Hematopoietic multipotent progenitor cell treated with erythropoietin and hydrocortisone succinate and interleukin-3 and kit ligand, for 8 days (in vitro differentiated cells): ENCODE measurements around the gene DTYMK.

Experiments used
- DNase-seq: peaks from one replicate; pipeline ENCODE4 v3.0.0-alpha.2; 2015

DTYMK gene

DNA sequence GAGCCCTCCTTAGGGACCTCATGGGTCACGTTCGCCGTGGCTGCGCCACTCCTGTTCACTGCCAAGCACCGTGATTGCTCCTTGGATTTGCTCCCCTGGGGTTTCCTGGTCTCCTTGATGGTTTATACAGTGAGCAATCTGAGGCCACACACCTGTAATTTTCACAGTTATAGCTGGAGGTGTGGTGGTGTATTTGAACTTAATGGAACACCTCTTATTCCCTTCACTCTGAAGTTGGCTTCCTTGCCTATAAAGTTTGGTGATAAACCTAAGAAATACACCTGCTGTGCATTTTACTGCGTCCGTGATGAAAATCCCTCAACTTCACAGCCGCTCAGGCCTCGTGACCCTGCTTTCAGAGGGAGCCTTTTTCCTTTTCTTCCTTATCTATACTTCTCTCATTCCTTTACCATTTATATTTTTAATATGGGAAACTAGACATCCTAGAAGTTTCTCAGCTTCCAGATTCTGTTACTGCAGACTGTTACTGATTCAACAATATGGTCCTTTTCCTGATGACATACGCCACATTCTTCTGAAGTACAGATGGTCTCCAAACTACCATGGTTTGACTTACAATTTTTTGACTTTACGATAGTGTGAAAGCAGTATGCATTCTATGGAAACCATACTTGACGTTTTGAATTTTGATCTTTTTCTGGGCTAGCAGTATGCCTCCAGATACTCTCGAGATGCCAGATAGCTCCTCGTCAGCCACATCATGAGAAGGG, 40.5 kb downstream of the DTYMK start:
- DNase-seq: no peak

DNA sequence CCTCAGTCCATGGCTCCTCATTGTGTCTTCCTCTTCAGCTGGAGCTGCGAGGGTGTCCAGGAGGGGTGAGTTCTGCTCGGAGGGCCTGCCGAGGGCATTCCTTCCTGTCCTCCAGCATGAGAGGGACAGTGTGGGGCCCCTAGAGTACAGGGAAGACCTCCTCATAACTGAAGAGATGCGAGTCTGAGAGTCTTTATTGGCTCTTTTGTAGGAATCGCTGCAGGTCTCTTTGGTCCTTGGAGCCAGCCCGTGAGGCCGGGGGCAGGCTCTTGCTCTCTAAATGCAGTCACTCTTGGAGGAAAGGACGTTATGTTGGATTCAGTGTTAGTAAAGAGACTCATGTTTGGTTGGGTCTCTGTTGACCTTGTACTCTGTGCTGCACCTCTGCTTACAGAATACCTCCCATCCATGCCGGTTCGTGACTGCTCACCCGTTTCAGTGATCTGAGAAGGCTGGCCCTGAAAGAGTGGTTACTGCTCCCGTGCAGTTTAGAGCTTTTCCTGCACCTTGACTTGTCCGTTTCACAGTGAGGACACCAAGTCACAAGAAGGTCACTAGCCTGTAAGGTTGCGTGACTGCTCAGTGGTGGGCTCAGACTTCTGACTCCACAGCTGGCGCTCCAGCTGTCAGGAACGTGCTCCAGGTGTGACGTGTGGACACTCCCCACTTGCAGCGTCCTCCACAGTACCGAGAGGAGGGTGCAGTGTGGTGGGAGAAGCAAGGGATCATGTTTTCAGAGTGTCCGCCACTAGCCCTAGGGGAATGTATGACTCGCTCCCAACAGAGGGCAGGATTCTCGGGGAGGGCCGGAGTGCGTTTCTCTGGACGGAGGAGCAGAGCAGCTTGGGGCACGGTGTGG, 41.3 kb downstream of the DTYMK start:
- no peak for DNase-seq

DNA sequence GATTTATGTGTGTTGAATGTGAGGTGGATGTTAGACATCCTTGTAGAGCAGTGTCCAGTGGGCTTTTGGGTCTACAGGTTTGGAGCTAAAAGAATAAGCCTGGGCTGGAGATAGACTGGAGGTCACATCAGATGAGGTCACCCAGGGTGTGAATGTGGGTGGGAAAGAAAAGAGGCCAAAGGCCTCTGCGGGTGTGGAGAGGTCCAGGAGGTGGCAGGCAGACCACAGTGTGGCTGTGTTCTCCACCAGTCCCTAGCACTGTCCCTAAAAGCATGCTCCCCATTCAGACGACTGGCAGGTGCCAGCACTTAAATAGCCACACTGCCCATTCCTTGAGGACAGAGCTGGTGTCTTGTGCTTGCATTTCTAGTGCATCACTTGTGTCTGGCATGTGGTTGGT, 45.0 kb downstream of the DTYMK start:
- DNase-seq: no peak

DNA sequence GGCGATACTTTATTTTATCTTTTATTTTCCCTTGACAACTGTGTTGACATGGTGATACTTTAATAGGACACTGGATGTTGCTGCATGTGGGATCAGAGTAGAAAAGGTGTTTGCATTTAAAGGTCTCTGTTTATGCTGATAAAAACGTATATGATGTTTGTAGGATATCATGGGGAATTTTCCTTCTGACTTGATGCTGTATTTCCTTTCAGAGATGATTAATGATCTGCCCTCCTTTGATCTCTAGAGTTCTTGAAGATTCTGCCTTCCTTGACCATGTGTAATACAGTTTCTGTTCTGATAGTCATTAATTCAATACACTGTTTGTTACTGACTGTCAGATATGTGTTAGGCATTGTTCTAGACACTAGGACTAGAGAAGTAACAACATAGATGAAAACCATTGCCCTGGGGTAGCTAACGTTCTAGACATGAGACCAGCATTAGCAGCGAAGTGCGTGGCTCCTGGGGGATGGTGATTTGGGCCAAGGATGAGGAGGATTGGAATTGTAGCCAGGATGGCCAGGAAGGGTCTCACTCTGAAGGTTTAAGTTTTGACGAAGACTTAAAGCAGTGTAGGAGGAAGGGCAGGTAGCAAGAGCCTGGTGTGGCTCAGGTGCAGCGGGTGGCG, 46.3 kb downstream of the DTYMK start:
- no peak for DNase-seq

DNA sequence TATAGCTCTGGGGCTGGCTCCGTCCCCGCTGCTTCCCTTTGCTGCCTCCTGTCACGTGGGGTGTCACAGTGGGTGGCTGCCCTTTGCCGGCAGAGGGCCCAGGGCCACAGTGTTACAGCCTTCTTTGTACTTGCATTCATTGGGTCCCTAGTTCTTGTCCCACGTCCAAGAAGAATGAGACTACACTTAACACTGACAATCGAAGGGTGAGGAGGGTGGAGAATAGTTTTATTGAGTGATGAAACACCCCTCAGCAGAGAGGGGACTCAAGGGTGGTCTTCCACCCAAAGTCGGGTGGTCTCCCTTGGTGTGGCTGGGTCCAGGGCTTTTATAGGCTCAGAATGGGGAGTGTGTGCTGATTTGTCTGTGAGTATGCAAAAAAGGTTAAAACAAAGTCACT, 47.2 kb downstream of the DTYMK start:
- no peak for DNase-seq

DNA sequence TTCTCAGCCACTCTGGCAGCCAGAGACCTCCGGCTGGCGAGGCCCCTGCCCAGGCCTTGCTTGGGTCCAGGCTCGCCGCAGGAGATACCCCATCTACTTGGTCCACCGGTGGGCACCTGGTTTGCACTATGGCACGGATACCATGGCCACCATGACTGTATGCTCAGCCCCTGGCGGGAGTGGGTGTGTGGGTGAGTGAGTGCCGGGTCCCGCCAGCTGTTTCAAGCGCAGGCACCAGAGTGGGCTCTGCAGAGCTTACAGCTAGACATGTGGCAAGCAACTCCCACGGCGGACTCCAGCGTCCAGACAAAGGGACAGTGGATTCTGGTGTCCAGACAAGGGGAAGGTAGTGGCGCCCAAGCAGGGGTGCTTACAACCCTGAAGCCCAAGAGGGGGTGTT, 47.7 kb downstream of the DTYMK start:
- DNase-seq: no peak

DNA sequence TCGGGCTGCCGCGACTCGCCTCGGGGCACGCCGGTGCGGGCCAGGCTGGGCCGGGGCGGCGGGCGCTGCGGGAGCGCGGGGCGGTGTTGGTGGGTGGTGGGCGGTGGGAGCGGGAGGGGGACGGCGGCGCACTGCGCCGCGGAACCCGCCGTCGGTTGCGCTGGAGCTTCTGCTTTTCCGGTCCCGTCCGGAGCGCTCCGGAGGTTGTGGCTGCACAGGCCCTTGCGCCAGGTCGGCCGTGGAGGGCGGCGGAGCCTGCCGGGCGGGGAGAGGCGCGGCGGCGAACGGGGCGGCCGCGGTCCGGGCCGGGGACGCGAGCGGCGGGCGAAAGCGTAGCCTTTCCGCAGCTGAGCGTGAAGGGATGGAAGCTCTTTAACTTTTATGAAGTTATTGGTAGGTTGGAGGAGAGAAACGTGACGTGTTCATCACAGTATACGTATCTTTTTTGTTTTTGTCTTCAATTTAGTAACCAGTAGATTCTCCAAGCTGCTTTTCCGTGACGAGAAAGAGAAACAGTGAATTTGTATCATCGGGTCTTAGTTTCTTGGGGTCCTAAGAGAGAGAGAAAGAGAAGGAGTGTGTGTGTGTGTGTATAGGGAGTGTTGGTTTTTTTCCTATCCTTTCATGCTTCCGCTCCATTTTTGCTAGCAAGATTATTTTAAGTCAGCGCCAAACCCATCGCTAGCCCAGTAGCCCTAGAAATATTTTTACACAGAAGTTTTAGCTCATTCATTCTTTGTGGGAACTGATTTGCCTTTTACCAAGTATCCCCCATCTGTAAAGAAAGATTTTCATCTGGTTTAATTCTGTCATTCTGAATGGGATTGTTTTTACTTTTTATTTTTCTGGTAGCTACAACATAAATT, 48.6 kb downstream of the DTYMK start:
- peak; percentile 11 for DNase-seq

DNA sequence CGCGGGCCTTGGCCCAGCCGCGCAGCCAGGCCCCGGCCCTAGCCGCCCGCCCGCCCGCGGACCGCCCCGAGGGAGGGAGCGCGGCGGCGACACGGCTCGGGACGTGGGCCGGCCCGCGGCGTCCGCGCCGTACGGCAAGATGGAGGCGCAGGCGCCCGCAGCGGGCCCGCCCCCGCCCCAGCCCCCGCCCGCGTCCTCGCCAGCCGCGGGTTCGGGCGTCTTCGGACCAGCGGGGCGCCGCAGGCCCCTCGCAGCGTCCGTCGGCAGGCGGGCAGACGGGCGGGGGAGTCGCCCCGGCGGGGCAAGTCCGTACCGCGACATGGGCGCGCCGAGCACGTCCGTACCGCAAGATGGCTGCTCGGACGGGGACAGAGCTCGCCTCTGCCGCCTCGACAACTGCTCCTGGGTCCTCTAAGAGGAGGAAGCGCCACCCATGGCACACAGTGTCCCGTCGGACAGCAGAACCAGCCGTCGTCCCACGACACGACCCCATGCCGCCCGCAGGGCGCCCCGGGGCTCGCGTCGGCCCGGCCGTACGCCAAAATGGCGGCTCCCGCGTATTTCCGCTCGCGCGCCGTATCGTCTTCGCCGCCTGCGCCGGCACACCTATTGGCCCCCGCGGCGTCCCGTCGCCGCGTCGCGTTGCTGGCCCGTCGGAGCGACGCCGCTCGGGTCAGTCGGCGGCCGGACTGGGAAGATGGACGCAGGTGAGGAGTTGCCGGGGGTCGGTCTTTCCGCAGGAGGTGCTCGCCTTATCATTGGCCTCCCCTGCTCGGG, 49.4 kb downstream of the DTYMK start, which contains the start of the genes ATG4B and THAP4:
TSS of gene ATG4B (plus strand) at position 676 of the 777 bp plus-strand sequence. CDS start at position 698, 22 bp downstream.
TSS of gene THAP4 (minus strand) at position 141 of the 777 bp plus-strand sequence. CDS start 141 bp downstream, outside the sequence.
- DNase-seq: peak; percentile 80

DNA sequence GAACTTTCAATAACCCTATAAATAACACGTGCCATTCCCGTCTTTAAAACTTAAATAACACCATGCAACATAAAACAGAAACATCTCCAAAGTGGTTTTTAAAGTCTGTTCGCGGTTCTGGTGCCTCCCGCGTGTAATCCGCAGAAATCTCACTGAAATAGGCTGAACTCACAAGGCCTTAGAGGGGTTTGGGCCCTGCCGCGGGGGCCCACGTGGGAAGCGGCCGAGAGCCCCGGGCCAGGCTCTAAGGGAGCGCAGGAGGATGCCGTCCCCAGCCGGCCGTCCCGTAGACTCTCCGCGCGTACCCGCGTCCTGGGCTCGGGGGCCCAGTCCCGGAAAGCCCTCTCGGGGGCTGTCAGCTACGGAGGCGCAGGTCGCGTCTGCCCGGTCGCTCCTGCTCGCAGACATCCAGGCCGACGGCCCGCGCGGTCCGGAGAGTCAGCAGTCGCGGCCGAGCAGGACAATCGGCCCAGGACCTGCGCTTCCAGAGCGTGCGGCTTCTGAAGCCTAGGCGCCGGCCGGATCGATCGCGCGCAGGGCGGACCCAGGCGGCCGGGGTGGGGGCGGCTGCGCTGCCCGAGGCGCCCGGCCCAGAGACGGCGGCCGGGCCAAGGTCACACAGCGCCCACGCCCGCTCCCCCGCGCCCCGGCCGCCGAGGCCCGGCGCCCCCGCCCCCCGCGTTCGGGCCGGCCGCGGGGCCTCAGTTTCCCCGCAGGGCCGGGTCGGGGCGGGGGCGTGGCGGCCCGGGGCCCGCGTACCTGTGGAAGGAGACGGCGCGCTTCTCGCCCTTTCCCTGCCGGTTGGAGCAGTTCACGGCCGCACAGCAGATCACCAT, 50.2 kb downstream of the DTYMK start:
- DNase-seq: peak; percentile 43

DNA sequence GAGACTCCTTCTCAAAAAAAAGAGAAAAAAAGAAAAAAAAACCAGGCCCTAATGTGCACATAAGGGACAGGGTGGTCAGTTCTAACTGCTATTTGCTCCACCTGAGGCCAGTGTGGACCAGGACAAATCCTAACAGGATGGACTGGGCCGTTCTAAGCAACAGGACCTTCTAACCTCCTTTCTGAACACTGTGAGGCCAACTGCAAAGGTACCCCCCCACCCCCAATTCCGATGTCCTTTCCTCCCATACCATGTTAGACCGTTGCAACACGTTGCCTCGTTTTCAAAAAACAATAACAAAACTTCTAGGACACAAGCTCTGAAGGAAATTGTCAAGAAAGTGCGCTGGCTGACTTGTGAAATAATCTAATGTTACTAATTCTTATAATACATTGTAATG, 50.9 kb downstream of the DTYMK start:
- DNase-seq: no peak

DNA sequence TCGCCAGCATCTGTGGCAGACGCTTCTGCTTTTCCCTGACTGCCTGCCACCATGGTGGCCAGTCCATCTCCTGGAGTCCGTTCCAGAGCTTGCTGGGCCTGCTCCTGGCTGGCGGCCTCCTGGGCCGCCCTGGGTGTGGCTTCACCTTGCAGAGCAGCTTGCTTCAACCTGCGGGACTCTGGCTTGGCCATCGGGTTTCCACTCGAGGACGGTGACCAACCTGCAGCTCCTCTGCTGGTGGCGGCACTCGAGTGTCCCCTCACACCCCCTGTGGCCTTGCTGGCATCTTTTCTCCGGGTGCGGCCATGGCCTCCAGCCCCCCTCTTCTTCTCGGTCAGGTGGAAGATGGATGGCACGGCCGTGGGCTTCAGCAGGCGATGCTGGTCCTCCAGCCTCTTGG, 53.1 kb downstream of the DTYMK start:
- DNase-seq: no peak

DNA sequence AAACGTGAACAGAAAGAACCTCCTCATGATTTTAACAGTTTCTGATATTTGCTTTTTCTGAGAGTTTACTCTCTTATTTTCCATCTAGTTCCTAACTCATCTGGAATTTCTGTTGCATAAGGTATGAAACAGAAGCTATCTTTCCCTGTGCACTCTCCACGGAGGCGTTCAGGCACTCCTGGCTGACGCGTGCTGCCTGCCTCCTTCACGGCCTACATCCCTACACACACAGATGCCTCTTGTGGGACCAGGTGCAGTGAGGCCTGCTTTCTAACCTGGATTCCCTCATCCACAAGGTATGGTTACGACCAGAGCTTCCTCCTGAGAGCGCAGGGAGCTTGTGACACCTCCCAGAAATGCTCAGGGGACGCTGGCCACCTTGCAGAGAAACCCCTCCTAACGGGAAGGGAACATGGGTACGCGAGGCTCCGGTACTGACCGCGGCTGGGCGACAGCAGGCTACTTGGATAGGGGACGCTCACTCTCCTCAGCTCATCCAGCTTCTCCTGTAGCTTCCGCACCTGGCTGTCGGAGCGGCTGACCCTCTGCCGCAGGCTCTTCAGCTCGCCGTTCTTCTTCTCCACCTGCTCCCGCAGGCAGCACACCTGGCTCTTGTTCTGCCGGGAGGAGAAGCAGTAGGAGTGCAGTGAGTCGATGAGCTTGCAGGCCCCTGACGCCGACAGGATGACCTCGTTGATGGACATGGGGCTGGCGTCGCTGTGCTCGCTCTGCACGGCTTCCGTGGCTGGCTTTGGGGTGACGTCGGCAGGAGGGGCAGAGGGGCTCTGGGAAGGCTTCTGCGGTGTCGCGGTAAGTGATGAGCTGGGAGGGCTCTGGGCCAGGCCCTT, 53.9 kb downstream of the DTYMK start:
- no peak for DNase-seq

DNA sequence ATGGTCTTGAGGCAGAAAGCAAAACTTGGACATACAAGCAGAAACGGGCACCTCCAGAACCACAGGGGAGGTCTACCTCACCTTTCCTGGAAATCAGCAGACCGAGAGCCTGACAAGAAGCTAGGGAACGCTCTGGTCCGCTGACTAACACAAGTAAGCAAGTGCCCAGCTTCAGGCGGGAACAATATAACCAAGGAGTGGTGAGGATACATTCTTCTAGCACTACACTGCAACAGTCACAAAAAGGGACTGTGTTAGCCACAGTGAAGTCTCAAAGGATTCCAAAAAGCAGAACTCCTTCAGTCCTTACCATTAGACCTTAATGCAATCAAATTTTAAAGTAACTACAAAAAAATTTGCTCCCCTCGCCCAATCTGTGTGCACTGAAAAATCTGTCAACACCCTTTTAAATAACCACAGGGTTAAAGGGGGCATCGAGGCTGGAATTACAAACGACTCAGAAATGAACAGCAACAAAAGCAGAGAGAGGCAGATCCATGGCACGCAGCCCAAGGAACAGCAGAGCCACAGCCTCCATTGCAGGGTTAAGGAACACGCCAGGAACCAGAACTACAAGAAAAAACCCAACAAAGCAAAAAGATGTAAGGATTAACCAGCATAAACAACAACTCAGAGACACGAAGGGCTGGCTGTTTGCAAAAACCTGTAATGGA, 56.7 kb downstream of the DTYMK start:
- no peak for DNase-seq

DNA sequence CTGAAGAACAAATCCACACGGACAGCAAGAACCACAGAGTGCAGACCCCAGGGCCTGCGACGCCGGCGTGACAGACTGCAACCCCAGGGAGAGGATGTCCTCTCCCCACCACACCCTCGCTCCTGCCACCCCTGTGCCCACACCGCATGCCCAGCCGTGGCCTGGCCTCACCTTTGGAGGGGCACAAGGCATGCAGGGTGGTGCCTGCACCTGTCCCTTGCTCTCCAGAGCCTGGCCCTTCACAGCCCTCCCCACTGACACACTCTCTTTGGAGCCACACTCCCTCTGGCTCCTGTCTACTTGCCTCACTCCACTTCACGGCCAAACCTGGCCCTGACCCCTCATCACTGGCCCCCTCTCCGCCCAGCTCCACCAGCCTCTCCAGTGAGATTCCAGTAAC, 58.9 kb downstream of the DTYMK start:
- DNase-seq: no peak
